ENCODE measurements around the gene PYGL.
"Not testable (repeated sequence)": the region's sequence is repeated elsewhere in the genome, so short reads cannot be mapped to it uniquely, and the experiment has no call there.

PYGL gene

DNA sequence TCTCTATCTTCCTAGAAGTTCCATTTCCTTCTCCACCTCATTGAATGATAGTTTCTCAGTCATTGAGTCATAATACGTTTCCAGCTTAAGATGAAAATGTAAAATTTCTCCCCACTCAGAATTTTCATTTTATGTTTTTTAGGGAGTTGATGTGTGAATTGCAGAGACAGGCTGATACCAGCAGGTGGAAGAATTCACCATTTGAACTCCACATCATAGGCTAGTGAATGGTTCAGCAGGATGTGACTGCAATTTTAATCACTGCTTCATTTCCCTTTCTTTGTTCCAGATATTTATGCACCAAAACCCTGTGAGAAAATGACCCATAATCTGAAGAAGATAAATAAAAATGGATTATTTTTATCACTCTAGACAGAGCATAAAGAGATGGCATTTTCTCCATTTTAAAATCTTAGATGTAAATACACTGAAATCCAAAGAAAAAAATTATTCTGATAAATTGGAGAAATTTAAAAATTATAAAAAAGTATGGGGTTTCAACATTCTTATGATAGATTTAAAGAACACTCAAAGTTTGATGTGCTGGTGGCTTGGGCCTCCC, 10.6 kb upstream of the PYGL start:
- DNase-seq, result no peak

DNA sequence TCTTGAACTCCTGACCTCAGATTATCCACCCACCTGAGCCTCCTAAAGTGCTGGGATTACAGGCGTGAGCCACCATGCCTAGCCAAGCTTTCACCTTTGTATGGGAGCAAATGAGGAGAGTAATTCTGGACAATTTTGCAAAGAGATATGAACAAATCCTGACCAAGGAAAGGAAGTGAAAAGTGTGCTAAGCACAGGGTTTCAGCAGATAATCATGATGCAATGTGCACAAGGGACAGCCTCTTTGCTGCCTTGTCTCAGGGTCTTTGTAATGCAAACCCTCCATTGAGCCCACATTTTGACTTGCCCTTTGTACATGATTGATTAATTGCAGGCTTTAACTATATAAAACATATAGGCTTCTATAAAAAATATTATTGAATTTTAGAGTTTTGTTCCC, 9.2 kb upstream of the PYGL start:
- DNase-seq, result no peak

DNA sequence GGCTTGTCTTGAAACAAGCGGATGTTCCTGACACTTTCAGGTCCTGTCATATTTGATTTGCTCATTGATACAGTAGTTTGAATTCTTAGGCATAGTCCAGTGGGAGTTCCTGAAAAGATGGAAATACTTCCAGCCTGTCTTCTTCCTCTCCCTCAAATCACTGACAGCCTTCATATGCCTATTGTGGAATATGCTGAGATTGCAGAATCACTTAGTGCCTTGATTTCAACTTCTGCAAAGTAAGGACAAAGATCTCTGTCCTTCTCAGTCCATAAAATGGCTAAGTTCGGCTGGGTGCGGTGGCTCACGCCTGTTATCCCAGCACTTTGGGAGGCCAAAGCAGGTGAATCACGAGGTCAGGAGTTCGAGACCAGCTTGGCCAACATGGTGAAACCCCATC, 6.7 kb upstream of the PYGL start:
- DNase-seq, result no peak

DNA sequence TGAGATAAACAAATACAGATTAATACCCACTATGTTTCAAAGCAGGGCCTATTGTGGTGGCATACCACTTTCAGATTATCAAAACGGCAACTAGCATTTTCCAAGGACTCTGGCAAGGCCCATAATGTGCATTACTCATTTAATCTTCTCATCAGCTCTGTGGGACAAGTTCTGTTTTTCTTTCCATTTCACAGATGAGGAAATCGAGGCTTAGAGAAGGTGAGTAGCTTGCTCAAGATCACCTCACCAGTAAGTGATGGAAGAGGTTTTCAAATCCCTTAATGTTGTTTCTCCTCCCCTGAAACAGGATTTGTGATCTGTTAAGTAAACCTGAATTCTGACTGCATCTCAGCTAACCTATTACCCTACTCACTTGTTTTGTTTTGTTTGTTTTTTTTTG, 3.9 kb upstream of the PYGL start:
- no peak for DNase-seq

DNA sequence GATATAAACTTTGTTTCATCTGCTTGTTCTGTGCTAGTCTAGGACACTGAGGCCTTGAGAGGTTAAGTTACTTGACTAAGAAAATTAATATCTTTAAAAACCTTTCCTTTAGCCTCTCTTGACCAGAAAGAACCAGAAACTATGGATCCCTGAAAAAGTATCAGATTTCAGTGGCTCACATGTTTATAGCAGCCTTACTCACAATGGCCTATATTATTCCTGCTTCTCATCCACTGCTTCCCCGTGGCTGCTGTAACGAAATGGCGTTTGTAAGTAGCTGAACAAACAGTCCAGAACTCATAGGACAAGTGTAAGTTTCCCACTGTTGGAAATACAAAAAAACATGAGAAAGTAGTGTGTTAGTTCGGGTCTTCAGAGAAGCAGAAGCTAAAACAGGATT, 3.2 kb upstream of the PYGL start:
- no peak for DNase-seq

DNA sequence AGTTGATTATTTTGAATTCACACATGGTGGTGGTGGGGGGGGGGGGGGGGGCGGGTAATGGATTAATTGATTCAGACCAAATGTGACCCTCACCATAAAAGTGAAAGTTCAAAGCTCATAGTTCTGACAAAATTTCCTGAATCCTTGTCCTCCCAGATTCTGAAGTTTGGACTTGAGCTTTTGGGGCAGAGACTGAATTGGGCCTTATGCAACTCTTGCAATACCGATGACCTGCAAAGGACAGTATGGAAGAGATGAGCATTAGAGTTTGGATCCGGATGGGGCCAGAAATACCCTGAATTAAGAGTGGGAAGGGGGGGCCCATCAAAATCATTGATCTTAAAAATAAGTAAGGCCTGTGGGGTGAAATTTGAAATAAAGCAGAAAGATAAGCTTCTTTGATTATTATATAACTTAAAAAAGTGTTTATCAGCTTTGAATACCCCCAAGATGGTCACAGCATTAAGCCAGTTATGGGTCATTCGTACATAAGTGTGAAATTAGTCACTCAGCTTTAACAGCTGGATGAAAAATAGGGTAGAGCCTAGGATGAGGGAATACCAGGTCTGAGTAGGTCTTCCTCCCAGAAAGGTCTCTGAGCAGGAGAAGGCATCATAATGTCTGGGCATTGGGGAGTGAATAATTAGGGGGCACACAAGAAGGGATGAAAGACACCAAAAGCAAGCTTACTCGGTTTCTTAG, 2.1 kb upstream of the PYGL start:
- DNase-seq, result no peak

DNA sequence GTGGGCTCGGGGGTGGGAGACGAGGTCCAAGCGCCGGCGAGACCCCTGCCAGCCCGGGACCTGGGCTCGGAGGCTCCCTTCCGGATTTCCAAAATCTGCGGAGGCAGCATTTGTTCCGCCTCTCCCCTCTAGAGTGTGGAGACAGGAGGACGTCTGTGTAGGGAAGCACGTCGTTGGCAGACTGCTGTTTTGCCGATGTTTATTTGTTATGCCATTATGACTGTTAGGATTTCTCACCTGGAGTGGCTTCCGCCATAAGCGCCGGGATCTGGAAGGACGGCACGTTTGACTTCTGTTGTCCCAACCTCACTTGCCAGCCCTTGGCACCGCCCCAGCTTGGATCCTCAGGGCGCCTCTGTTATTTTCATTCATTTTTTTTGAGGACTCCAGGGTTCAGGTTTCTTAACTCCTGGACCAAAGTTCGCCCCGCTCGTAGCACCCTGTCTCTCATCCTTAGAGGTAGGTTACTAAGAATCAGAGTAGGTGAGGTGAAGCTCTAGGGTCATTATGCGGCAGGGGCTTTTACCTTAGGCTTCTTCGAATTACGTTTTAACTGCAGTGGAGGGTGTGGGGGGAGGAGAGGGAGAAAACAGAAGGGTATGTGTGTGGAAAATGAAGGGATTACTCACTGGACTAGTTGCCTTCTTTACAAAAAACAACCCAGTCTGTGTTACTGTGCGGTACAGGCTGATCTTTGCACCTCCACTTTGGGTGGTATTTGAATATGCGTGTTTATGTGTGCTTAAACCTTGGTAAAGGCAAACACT, 547 bp upstream of the PYGL start:
- DNase-seq, result no peak

DNA sequence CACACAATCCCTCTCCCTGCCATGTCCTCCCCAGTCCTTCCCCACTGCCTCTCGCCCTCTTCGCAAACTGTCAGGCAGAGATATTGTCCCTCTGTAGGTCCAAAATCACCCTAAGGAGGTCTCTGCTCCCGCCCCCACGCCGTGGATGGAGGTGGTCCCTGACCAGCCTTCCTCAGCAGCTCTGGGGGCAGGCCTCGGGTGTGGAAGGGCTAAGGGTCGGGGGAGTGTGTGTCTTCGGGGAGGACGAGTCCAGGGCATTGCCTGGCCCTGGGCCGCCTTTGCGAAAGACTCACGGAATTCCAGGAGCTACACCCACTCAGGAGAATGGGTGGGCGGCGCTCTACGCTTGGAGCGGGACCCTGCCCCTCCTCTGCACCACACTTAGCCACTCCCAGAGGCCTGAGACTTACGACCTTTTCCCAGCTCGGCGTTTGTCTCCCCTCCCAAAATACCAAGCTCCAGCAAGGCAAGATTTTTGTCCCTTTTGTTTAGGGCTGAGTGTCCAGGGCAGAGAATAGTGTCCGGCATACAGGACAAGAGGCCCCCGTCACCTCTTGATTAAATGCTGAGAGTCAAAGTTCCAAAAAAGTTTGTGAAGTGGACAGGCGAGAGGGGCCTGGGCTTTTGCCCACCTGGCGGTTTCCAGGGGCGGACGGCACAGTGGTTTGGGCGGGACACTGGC, 881 bp downstream of the PYGL start:
- DNase-seq, result no peak

DNA sequence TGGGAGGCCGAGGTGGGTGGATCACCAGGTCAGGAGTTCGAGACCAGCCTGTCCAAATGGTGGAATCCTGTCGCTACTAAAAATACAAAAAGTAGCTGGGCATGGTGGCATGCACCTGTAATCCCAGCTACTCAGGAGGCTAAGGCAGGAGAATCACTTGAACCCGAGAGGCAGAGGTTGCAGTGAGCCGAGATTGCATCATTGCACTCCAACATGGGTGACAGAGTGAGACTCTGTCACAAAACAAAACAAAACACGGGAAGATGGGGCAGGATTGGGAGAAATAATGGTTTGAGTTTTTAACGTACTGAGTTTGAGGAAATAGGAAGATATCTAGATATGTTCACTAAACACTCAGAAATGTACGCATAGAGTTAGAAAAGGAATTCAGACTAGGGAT, 2.6 kb downstream of the PYGL start:
- DNase-seq, result not testable (repeated sequence)

DNA sequence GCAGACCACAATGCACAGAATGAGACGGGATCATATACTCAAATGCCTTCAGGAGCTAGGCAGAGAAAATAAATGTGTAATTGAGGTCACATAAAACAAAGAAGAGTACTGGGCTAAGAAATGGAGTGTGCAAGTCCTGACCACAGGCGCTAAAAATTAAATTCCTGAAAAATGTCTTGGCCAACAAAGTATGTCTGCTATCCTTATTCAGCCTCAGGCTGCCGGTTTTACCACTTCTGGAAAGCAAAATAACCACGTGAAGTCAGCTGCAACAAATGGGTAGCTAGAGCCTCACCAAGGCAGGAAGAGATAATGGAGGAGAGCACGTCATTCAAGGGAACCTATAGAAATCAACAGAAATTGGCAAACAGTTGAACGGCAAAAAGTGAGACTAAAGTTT, 3.1 kb downstream of the PYGL start:
- DNase-seq, result no peak

DNA sequence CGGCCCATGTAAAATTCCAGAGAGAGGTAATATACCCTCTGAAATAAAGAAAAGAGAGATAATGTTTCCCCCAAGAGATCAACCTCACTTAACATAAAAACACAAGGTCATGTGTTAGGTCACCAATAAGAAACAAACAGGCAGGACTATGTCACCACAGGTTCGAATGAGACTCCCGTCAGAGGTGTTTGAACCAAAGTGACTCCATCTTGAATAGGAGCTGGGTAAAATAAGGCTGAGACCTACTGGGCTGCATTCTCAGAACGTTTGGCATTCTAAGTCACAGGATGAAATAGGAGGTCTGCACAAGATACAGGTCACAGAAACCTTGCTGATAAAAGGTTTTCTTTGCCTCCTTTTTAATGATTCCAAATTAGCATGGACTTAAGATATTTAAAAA, 6.5 kb downstream of the PYGL start:
- no peak for DNase-seq

DNA sequence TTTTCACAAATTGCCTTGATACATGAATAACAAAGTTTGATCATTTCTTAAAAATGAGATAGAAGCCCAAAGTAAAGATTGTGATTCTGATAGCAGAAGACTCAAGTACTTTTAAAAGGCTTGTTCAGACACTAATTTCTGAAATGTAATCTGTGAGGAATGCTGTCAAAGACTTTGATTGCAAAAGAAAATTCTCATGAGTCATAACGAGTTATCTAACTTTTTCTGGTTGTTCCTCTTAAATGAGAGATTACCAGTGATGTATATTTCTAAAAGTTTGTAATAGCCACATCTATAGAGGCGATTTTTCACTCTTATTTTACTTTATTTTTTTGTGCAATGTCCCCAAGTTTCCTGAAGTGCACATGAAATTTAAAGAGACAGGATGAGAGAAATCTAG, 7.0 kb downstream of the PYGL start:
- DNase-seq, result no peak

DNA sequence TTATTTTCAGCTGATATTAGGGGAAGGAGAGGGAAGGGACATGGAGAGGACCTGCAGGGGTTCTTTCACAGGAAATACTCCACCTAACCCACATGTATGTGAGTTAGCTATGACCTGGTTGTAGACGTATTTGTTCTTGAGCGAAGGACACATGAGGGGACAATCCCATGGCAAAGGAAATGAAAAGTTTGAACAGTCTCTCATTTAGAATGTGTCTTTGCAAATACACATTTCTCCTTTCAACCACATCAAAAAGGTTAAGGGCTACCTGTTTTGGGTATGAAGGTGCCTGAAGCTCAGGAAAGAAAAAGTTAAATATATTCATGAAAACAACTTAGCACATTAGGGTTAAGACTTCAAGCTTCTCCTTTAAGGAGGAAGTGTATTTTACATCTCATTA, 7.4 kb downstream of the PYGL start:
- no peak for DNase-seq

DNA sequence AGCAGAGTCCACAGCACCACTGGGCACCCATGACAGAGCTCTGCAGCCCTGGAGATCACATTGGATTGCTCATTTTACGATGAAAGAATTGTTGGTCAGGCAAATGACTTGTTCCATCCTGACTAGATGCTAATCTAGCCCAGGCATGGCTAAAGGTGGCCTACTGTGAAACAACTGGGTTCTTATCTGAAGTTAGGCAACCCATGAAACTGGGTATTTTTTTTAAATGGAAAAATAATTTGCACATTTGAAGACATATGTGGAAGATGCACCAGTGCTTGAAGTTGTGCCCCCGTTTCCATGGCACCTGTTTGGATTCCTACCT, 8.3 kb downstream of the PYGL start:
- DNase-seq, result no peak

DNA sequence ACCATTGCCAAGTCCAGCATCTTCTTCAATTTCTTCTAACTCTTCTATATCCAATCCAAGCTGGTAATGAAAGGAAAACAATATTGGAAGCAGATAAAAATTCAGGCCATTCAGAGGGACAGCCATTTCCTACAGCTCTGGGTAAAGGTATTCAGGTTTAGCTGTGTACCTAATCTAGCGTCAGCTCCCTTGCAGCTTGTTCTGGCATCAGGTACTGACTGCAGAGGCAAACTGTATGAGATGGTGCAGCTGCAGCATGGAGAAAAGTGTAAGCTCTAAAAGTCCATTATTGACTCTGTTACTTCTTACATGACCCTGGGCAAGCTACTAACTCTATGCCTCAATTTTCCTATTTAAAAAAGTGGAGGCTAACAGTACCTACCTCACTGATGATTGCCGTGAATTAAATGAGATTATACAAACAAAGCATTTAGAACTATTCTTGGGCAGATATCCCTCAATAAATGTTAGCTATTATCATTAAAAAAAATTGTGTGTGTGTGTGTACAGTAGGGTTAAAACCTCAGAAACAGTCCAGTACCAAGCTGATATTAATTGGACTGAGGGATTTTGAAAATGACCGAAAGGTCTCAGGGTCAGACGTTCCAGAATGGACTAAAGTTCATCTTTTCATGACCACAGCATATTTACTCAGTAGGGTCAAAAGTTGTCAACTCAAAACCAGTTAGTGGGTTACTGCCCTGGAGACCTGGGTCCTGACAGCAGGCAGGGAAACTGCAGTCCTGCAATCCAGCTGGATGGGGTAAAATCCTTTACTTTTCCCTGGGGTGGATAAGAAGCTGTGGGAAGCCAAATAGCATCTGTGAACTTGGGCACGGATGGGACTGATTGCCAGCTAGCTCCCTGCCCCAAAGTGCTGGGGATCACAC, 8.9 kb downstream of the PYGL start:
- DNase-seq, result no peak

DNA sequence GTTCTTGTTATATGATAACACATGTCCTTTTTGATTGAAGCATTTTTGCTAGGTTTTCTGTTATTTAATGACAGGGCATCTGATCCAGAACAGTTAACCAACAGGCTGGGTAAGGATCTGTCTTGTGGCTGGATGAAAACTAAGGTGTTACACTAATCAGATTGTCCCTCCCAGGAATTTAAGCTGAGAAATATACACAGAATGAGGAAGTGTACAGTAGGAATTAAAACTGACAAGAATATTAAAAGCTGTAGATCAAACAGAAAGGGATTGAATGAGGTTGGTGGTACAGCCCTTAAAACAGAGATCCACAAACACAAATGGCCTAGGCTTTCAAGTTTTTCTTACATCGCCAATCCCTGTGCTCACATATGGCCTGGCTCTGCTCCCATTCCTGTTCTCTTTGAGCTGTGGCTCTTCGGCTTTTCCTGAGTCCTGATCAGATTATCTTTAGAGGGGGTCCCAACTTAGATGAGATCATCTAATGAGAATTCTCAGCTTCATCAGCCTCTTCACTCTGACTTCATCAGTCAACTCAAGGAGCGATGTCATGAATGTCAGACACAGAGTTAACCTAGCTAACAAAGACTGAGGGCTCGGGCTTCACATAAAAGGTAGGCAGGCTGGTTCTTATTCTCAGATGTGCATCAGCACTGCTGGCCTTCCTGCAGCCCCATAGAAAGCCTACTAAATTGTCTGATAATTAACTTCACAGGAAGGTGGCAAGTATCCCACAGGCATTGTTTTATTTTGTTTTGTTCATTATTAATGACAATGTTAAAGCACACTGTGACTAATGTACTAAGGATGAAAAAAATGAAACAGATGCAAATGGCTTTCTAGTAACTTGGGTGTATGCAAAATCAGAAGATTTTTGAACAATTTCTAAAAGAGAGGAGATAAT, 11.4 kb downstream of the PYGL start:
- DNase-seq, result no peak

DNA sequence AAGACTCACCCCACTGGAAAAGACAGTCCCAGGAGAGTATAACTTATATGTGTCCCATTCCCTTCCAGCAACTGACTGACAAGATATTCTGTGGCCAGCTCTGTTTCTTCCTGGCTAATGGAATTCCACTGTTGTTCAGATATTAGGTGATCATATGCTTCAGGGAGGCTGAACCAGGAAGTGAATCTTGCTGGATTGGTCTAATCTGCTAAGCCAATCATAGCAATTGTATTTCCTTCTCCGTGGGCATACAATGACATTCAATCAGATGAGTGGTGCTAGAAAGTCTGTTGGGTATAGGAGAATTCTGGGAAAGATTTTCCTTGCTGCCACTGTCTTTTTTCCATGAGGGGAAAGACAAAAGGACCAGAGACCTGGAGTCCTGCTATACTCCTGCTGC, 12.1 kb downstream of the PYGL start:
- DNase-seq, result no peak

DNA sequence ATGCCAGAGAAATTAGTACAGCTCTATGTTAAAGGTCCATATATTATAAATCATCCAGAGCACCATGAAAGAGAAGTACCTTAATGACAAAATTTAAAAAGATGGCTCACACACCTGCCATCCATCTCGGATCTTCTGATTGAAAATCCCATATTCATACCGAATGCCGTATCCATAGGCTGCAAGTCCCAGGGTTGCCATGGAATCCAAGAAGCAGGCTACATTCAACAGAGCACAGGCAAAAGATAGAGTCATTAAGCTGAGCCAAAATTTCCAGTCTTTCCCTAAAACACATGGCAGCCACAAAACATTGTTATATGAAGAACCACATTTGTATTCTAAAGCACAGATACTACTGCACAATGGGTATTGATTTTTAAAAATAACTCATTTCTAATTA, 12.7 kb downstream of the PYGL start:
- DNase-seq, result no peak

DNA sequence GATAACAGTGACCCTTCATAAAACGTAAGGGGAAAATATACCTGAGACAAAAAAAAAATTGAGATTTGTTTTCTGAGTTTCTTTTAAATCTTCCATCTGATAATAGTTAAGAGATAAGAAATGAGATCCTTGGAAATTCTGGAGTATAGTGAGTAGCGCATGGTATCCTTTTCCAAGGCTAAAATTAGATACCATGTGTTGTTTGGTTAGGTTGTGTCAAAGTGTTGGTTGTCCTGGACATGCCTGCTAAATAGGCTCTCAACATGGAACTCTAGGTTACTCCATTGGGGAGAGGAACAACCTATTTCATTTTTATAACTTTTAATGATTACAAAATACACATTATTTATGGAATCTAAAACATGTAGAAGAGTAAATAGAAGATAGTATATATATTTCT, 14.8 kb downstream of the PYGL start:
- DNase-seq, result no peak

DNA sequence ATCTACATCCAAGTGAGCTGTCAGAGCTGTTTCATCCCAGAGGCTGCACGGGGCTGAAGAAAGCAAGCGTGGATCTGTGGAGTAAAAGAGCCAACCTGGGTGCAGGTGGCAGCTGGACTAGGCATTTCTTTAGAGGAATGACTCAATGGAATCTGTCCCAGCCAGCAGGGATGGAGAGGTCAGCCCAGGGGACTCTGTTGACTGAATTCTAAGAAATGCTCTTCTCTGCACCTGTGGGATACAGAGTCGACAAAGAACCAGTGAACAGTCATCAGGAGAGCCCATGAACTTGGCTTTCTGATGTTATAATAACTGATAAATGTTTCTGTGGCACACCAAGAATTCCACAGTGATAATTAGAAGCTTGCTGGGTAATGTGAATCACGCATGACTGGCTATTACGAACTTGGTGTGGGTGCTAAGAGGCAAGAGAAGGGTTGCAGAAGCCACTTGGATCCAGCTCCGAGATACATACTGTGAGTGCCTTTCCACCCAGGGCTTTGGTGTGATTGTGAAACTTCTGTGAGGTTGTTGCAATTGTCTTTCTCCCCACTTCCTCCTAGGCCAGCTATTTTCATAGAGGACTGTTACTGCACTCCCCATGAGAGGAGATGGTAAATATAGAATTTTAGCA, 16.2 kb downstream of the PYGL start:
- no peak for DNase-seq

DNA sequence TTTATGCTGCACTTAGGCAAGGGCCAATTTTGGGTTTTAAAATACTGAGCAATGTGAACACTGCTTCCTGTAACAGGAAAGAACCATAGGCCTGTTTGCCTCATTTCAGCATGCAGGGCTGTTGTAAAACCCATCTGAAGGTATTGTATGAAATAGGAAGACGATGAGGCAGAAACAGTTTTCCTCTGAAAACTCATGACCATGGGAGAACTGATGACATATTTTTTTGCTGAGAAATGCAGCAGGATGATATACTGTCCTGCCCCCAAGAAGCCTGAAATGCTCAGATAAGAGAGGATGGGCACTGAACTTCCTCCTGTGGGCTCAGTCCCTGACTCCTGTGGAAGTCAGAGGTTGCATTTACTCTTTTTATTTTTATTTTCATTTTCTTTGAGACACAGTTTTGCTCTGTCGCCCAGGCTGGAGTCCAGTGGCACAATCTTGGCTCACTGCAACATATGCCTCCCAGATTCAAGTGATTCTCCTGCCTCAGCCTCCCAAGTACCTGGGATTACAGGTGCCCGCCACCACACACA, 17.4 kb downstream of the PYGL start:
- no peak for DNase-seq
